NCI-H146 treated with DMSO at 0.1 percent for 48 hours (cell line): ENCODE data around the gene LSM12.

Source experiments
- DNase-seq: peaks from one replicate; lab custom pipeline; 2025; ENCODE audit not compliant: unreplicated experiment; lab: John Stamatoyannopoulos, UW

The LSM12 gene

GRCh38 chr17:44095647-44096496 is 29.4 kb upstream of the LSM12 start:
- DNase-seq = peak; percentile 93

GRCh38 chr17:44095388-44095646 is 28.8 kb upstream of the LSM12 start:
- no peak for DNase-seq

- DNase-seq = no peak
Measured at GRCh38 chr17:44094701-44095387, 28.4 kb upstream of the LSM12 start.

- DNase-seq = no peak
Measured at GRCh38 chr17:44093231-44093900, 26.9 kb upstream of the LSM12 start.

GRCh38 chr17:44092051-44092450 is 25.6 kb upstream of the LSM12 start:
- no peak for DNase-seq

- DNase-seq = no peak
Measured at GRCh38 chr17:44091200-44091997, 24.9 kb upstream of the LSM12 start.

GRCh38 chr17:44088254-44088653 is 21.8 kb upstream of the LSM12 start:
- DNase-seq = no peak

- no peak for DNase-seq
Measured at GRCh38 chr17:44087319-44087718, 20.8 kb upstream of the LSM12 start.

GRCh38 chr17:44086364-44087311 is 20.2 kb upstream of the LSM12 start:
- DNase-seq = no peak

GRCh38 chr17:44085908-44086307 is 19.4 kb upstream of the LSM12 start:
- no peak for DNase-seq

- DNase-seq = no peak
Measured at GRCh38 chr17:44084921-44085320, 18.4 kb upstream of the LSM12 start.

- no peak for DNase-seq
Measured at GRCh38 chr17:44084131-44084538, 17.7 kb upstream of the LSM12 start.

GRCh38 chr17:44083250-44083849 is 16.9 kb upstream of the LSM12 start:
- peak; percentile 26 for DNase-seq

GRCh38 chr17:44082256-44082927 is 15.9 kb upstream of the LSM12 start:
- DNase-seq = no peak

- no peak for DNase-seq
Measured at GRCh38 chr17:44081681-44082080, 15.2 kb upstream of the LSM12 start.

GRCh38 chr17:44079877-44080821 is 13.7 kb upstream of the LSM12 start:
- no peak for DNase-seq

GRCh38 chr17:44078412-44078811 is 11.9 kb upstream of the LSM12 start:
- DNase-seq = no peak

- no peak for DNase-seq
Measured at GRCh38 chr17:44077595-44077909, 11.1 kb upstream of the LSM12 start.
